ENCODE results near the gene IPCEF1. TPM values are rescaled to one million over a fixed set of nuclear protein-coding genes. Genes with fewer than 3 reads are reported as not detected.

The IPCEF1 gene
- total RNA-seq, 1 experiment from 2014 or later, result 0.54 TPM

Other genes with a start within 250 kb of the IPCEF1 start
- gene CNKSR3, start 153.9 kb upstream of the IPCEF1 start, total RNA-seq (2014; rRNA removed; shearing (Covaris generic)), result 8.1 and 8.3 TPM in 2 replicates

Measured in H4 (cell line).